Aorta (tissue), 5 donors: ENCODE measurements around the gene FAM98A. TPM values are rescaled to one million over a fixed set of nuclear protein-coding genes. Genes with fewer than 3 reads are reported as not detected.

Source experiments
- ATAC-seq: fragments of 200-7000 bp; cut with Tn5 transposase; one replicate; pipeline ENCODE4 v1.9.1; 2022; ENCODE audit warnings: moderate library complexity; ENCODE audit not compliant: low FRiP score
- DNase-seq, 2 donors: peaks; one replicate each; pipeline ENCODE4 v3.0.0-alpha.2; 2020
- H3K27ac ChIP-seq, 2 donors: one replicate each; pipeline ENCODE4 v1.5.1; 2013; ENCODE audit warnings: low read length in 2 of 2, mild to moderate bottlenecking in 2 of 2, moderate library complexity in 2 of 2, control low read depth in 1 of 2, inconsistent platforms in 1 of 2, low read depth in 1 of 2
- H3K27me3 ChIP-seq, 2 donors: one replicate each; pipeline ENCODE4 v1.6.1; 2013; ENCODE audit warnings: control low read depth in 1 of 2, low read length in 1 of 2, mild to moderate bottlenecking in 1 of 2, moderate library complexity in 1 of 2; ENCODE audit not compliant: insufficient read depth in 2 of 2, control insufficient read depth in 1 of 2
- H3K36me3 ChIP-seq, 2 donors: one replicate each; pipeline ENCODE4 v1.6.1; 2013; ENCODE audit warnings: control low read depth in 1 of 2, low read length in 1 of 2, mild to moderate bottlenecking in 1 of 2; ENCODE audit not compliant: insufficient read depth in 2 of 2, control insufficient read depth in 1 of 2
- H3K4me1 ChIP-seq, 2 donors: one replicate each; pipeline ENCODE4 v1.6.1; 2013; ENCODE audit warnings: low read length in 2 of 2, control low read depth in 1 of 2, mild to moderate bottlenecking in 1 of 2, moderate library complexity in 1 of 2; ENCODE audit not compliant: insufficient read depth in 2 of 2, control insufficient read depth in 1 of 2
- H3K4me3 ChIP-seq, 2 donors: one replicate each; pipeline ENCODE4 v1.5.1; 2013; ENCODE audit warnings: low read length in 2 of 2, control low read depth in 1 of 2, mild to moderate bottlenecking in 1 of 2
- H3K9me3 ChIP-seq: one replicate; pipeline ENCODE4 v1.6.1; 2013; ENCODE audit warnings: mild to moderate bottlenecking, low read length; ENCODE audit not compliant: control insufficient read depth
- WGBS, 2 donors: extraction: QIAGEN DNeasy Blood & Tissue Kit; methylation state at CpG; one replicate each; pipeline ENCODE4 v1.1.7; 2013; 5-methylcytosine and 5-hydroxymethylcytosine counted together
- intact Hi-C, 2 donors: fragments of 100-400 bp; cut with DNase I; formaldehyde crosslinking; loops; one replicate each; pipeline versions ENCODE4 v1.14.2 to v1.15.0; 2022
- long read RNA-seq, 2 donors: library from polyadenylated mRNA; unstranded; transcript quantifications; one replicate each; pipeline ENCODE4 v2.0.0, GENCODE V29; 2020 to 2021
- polyA plus RNA-seq, 2 donors: library from polyadenylated mRNA; stranded (reverse); fragments of 200-250 nt; gene quantifications; one replicate each; pipeline ENCODE4 v1.2.3, GENCODE V29; 2013
- total RNA-seq, 2 donors: library from RNA; stranded (reverse); fragmentation: NEBNext Ultra II Directional; extraction: Animal tissue kit (Norgen Biotek cat#: 25700); gene quantifications; one replicate each; pipeline ENCODE4 v1.2.1, GENCODE V29; 2021
- donor health status: healthy with polysubstance abuse.
- donor health status: Bipolar disorder and iron deficiency.
- donor health status: DM: no; HTN: no; CAD: no.
- donor health status: DM: no; HTN: no; CAD: no.
- donor health status: DM: yes; HTN: yes; CAD: no.

FAM98A gene
- 10 to 100 TPM; 39.7 to 57.2 TPM for total RNA-seq
- polyA plus RNA-seq: 10 to 100 TPM; 18.9 to 31.6 TPM
- long read RNA-seq, donor 1, transcript FAM98A-201 (8 exons, 2,816 nt): major isoform, 15 of 22 reads
- long read RNA-seq, donor 1, partial matches to known transcripts: 2 of 22 reads
- long read RNA-seq, donor 1, other reads (novel, unspliced or antisense): 3 of 22 reads
- long read RNA-seq, donor 2, transcript FAM98A-201 (8 exons, 2,816 nt): major isoform, 6 of 13 reads
- long read RNA-seq, donor 2, partial matches to known transcripts: 2 of 13 reads
- long read RNA-seq, donor 2, other reads (novel, unspliced or antisense): 3 of 13 reads

GRCh38 chr2:33599175-33599942, at the start of gene FAM98A:
Gene FAM98A (minus strand): TSS chr2:33599299. CDS start chr2:33599221, 78 bp downstream.
- 0 to 1% methylated on average over 56 of the region's 56 CpGs for WGBS, 2 donors
- DNase-seq: peak; percentile 100
- no peaks in the 10 kb centered on the region for H3K36me3 ChIP-seq
- H3K27me3 ChIP-seq: no peaks in the 10 kb centered on the region
- H3K9me3 ChIP-seq: no peaks in the 10 kb centered on the region
- H3K4me1 ChIP-seq: peaks cover 0 to 5% of the 10 kb centered on the region in 2 donors
- peak; percentile 99 for ATAC-seq
- H3K4me3 ChIP-seq: peak within 1 kb of the TSS; percentile 67 to 85
- intact Hi-C loops: no loop called here
- H3K27ac ChIP-seq: peak within 1 kb of the TSS; percentile 62 to 85

DNA sequence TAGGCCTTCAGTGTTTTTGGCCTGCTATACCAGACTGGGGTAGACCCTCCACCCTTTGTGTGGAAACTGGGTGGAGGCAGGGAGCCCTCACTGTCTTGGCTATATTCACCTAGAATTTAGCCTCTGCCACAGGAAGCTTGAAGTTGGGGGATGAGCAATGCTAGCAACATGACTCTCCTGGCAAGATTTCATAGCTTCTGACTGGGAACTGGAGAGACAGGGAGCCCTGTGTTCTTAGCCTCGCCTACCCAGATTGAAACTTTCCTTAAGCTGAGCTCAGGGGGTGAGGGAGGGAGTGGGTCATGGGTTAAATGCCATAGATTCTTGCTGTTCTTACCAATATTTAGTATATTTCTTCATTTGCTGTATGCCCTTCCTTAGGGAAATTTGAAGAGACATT, 46.8 kb upstream of the FAM98A start:
- peaks cover 0 to 3% of the 10 kb centered on the region in 2 donors for H3K27me3 ChIP-seq
- no peaks in the 10 kb centered on the region for H3K36me3 ChIP-seq
- no peak overlapping the region for H3K27ac ChIP-seq
- no peak overlapping the region for H3K4me3 ChIP-seq
- no peaks in the 10 kb centered on the region for H3K4me1 ChIP-seq
- WGBS, 2 donors: 68 to 69% methylated on average over 1 of the region's 1 CpG
- DNase-seq: no peak
- intact Hi-C loops: no loop called here
- H3K9me3 ChIP-seq: peaks cover 3% of the 10 kb centered on the region
- ATAC-seq: no peak

GRCh38 chr2:33644215-33644614, 45.1 kb upstream of the FAM98A start:
- Histone ChIP-seq H3K27me3 (peaks cover 0 to 3% of the 10 kb centered on the region in 2 donors), H3K36me3 (no peaks in the 10 kb centered on the region), H3K4me3 (no peak overlapping the region), H3K4me1 (no peaks in the 10 kb centered on the region), H3K9me3 (peaks cover 3% of the 10 kb centered on the region), H3K27ac (no peak overlapping the region)
- DNase-seq (no peak), ATAC-seq (no peak)
- WGBS, 2 donors: 93 to 95% methylated on average over 2 of the region's 2 CpGs
- intact Hi-C loops: no loop called here

DNA sequence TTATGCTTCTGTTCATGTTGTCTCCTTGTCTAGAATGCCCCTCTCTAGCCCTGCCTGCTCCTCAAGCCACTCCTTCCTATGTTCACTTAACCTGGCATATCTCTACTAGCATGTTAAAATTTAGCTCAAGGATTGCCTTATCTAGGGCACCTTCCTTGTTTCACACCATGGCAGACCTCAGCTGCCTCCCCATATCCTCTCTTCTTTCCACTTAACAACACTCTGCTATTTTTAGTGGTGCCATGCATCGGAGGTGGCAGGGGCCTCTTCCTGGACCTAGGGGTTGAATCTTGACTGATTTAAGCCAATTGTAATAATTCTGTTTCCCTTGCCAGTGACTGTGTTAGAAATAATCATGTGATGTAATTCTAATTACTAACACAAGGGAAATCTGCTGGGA, 36.9 kb upstream of the FAM98A start:
- Histone ChIP-seq H3K4me3 (no peak overlapping the region), H3K36me3 (no peaks in the 10 kb centered on the region), H3K9me3 (no peaks in the 10 kb centered on the region), H3K27me3 (no peaks in the 10 kb centered on the region), H3K4me1 (no peaks in the 10 kb centered on the region), H3K27ac (no peak overlapping the region)
- WGBS, 2 donors: 54 to 55% methylated on average over 1 of the region's 1 CpG
- intact Hi-C loops: no loop called here
- no peak for ATAC-seq
- no peak for DNase-seq

GRCh38 chr2:33634261-33634910, 35.3 kb upstream of the FAM98A start:
- intact Hi-C loops: no loop called here
- Histone ChIP-seq H3K9me3 (no peaks in the 10 kb centered on the region), H3K27ac (no peak overlapping the region), H3K27me3 (no peaks in the 10 kb centered on the region), H3K36me3 (no peaks in the 10 kb centered on the region), H3K4me1 (no peaks in the 10 kb centered on the region), H3K4me3 (no peak overlapping the region)
- 84 to 89% methylated on average over 4 of the region's 4 CpGs for WGBS, 2 donors
- no peak for DNase-seq
- ATAC-seq: no peak

- H3K9me3 ChIP-seq: no peaks in the 10 kb centered on the region
- intact Hi-C loops: no loop called here
- WGBS, 2 donors: 91 to 92% methylated on average over 2 of the region's 2 CpGs
- no peak for ATAC-seq
- DNase-seq: no peak
- no peak overlapping the region for H3K4me3 ChIP-seq
- no peaks in the 10 kb centered on the region for H3K36me3 ChIP-seq
- no peaks in the 10 kb centered on the region for H3K27me3 ChIP-seq
- no peaks in the 10 kb centered on the region for H3K4me1 ChIP-seq
- no peak overlapping the region for H3K27ac ChIP-seq
These were observed 34.2 kb upstream of the FAM98A start for GRCh38 chr2:33633315-33633714.

GRCh38 chr2:33632831-33633230, 33.7 kb upstream of the FAM98A start:
- H3K4me1 ChIP-seq: no peaks in the 10 kb centered on the region
- no peaks in the 10 kb centered on the region for H3K9me3 ChIP-seq
- no peak for ATAC-seq
- no peaks in the 10 kb centered on the region for H3K27me3 ChIP-seq
- no peaks in the 10 kb centered on the region for H3K36me3 ChIP-seq
- no peak overlapping the region for H3K27ac ChIP-seq
- H3K4me3 ChIP-seq: no peak overlapping the region
- no peak for DNase-seq
- intact Hi-C loops: no loop called here
- 95% methylated on average over 2 of the region's 2 CpGs for WGBS, 2 donors

DNA sequence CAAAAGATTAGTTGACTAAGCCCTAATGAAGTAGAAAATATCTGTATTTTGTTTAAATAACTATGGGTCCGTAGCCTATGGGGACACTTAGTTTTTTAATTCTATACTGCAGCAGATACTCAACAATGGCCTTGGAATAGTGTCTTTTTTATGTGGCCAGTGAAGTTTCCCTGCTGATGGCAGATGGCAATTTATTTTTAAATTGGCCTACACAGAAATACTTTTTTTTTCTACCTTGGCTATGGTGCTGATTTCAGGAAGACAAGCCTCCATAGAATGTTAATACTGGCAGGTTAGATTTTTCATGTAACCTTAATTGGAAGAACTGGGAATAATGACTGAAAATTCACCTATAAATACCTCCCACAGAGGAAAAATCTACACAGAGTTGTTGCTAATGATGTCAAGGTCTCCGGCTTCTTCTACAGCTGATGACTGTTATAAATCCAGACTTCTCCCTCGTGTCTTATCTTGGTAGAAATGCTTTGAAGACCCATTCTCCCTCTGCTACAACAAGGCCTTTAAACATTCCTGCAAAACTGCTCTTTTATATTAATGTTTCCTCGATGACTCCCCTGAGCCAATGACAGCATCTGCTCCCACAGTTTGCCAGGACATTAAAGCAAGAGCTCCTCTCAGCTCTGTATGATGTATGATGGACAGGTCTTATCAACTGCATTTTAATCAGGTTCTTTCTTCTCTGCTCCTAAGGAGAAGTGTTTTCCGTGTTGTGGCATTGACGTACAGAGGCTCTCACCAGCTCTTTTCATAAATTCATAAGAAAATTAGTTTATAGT, 29.1 kb upstream of the FAM98A start:
- 88 to 89% methylated on average over 6 of the region's 6 CpGs for WGBS, 2 donors
- Histone ChIP-seq H3K9me3 (no peaks in the 10 kb centered on the region), H3K4me1 (no peaks in the 10 kb centered on the region), H3K36me3 (no peaks in the 10 kb centered on the region), H3K27me3 (no peaks in the 10 kb centered on the region), H3K27ac (no peak overlapping the region), H3K4me3 (no peak overlapping the region)
- DNase-seq (no peak), ATAC-seq (no peak)
- intact Hi-C loops: no loop called here
